OCI-LY1 (cell line): ENCODE results near the gene TRUB2.

Source experiments
- H2AFZ ChIP-seq: fragments of 200-600 bp; sonication (generic), shearing (Covaris generic); 2 replicates; pipeline ENCODE4 v1.6.0; 2014; ENCODE audit warnings: antibody characterized with exemption, mild to moderate bottlenecking, low read length
- H3F3A ChIP-seq: fragments of 200-600 bp; sonication (generic), shearing (Covaris generic); 2 replicates; pipeline ENCODE4 v1.6.0; 2014; ENCODE audit warnings: mild to moderate bottlenecking, antibody characterized with exemption, low read length, moderate library complexity; ENCODE audit not compliant: insufficient read depth
- H3K27ac ChIP-seq: fragments of 200-600 bp; sonication (generic); 2 replicates; pipeline ENCODE4 v1.5.1; 2014; ENCODE audit warnings: low read length, mixed run types, mild to moderate bottlenecking, low read depth; ENCODE audit not compliant: poor library complexity, severe bottlenecking
- H3K27me3 ChIP-seq: fragments of 200-600 bp; sonication (generic); 2 replicates; pipeline ENCODE4 v1.6.0; 2014; ENCODE audit warnings: antibody characterized with exemption, mild to moderate bottlenecking, low read length, moderate library complexity; ENCODE audit not compliant: insufficient read depth
- H3K36me3 ChIP-seq: fragments of 200-600 bp; sonication (generic); 2 replicates; pipeline ENCODE4 v1.6.1; 2014; ENCODE audit warnings: mild to moderate bottlenecking, antibody characterized with exemption, low read length, moderate library complexity, mixed read lengths; ENCODE audit not compliant: insufficient read depth
- H3K4me1 ChIP-seq: fragments of 200-600 bp; sonication (generic); 2 replicates; pipeline ENCODE4 v1.5.1; 2014; ENCODE audit warnings: mild to moderate bottlenecking, low read length, moderate library complexity; ENCODE audit not compliant: insufficient read depth, severe bottlenecking
- H3K4me2 ChIP-seq: fragments of 200-600 bp; sonication (generic), shearing (Covaris generic); 2 replicates; pipeline ENCODE4 v1.6.1; 2014; ENCODE audit warnings: low read length
- H3K4me3 ChIP-seq: fragments of 200-600 bp; sonication (generic); 2 replicates; pipeline ENCODE4 v1.5.1; 2014; ENCODE audit warnings: low read length, low read depth, mild to moderate bottlenecking, mixed read lengths; ENCODE audit not compliant: poor library complexity, severe bottlenecking
- H3K79me2 ChIP-seq: fragments of 200-600 bp; shearing (Covaris generic); 2 replicates; pipeline ENCODE4 v1.6.1; 2016; ENCODE audit warnings: mixed run types, low read length, mixed read lengths; ENCODE audit not compliant: insufficient read depth
- H3K9ac ChIP-seq: fragments of 200-600 bp; sonication (generic), shearing (Covaris generic); 2 replicates; pipeline ENCODE4 v1.6.1; 2014; ENCODE audit warnings: mild to moderate bottlenecking, low read length, mixed read lengths
- H3K9me2 ChIP-seq: fragments of 200-600 bp; sonication (generic), shearing (Covaris generic); 2 replicates; pipeline ENCODE4 v1.6.1; 2014; ENCODE audit warnings: low read depth, mild to moderate bottlenecking, low read length, mixed read lengths
- H3K9me3 ChIP-seq: fragments of 200-600 bp; shearing (Covaris generic); 2 replicates; pipeline ENCODE4 v1.6.1; 2014; ENCODE audit warnings: low read length, mixed read lengths
- H4K20me1 ChIP-seq: fragments of 200-600 bp; sonication (generic), shearing (Covaris generic); 2 replicates; pipeline ENCODE4 v1.6.0; 2016; ENCODE audit warnings: mild to moderate bottlenecking, low read length; ENCODE audit not compliant: insufficient read depth
- CTCF ChIP-seq: fragments of 200-600 bp; sonication (generic), shearing (Covaris generic); IDR thresholded peaks from 2 replicates; pipeline ENCODE4 v1.5.1; 2017; ENCODE audit warnings: mild to moderate bottlenecking, antibody characterized with exemption, low read length, moderate library complexity, mixed read lengths
- EZH2 ChIP-seq: fragments of 200-600 bp; sonication (generic), shearing (Covaris generic); IDR thresholded peaks from 2 replicates; pipeline ENCODE4 v1.8.0; 2017; ENCODE audit warnings: borderline replicate concordance, mixed run types, mild to moderate bottlenecking, antibody characterized with exemption, low read length, moderate library complexity, mixed read lengths

The TRUB2 gene

GRCh38 chr9:128322404-128323211 is at the start of gene TRUB2, which contains the start of gene COQ4:
TSS of gene TRUB2 (minus strand) at chr9:128322447. CDS start at chr9:128322408, 39 bp downstream.
TSS of gene COQ4 (plus strand) at chr9:128322839. CDS start at chr9:128322859, 20 bp downstream.
- H3K79me2 ChIP-seq, result peaks cover 8% of the 10 kb centered on the region
- no peaks in the 10 kb centered on the region for H3F3A ChIP-seq
- peak within 1 kb of the TSS; percentile 50 for H2AFZ ChIP-seq
- H3K9me2 ChIP-seq, result no peaks in the 10 kb centered on the region
- H3K4me1 ChIP-seq, result peaks cover 25% of the 10 kb centered on the region
- H3K9me3 ChIP-seq, result no peaks in the 10 kb centered on the region
- peak within 1 kb of the TSS; percentile 98 for H3K4me2 ChIP-seq
- peaks cover 33% of the 10 kb centered on the region; the same call in 1 of the 2 replicates for H3K36me3 ChIP-seq
- H3K27me3 ChIP-seq, result no peaks in the 10 kb centered on the region
- H4K20me1 ChIP-seq, result no peaks in the 10 kb centered on the region
- H3K9ac ChIP-seq, result peak within 1 kb of the TSS; percentile 88
- TF ChIP-seq EZH2 (no peak), CTCF (no peak)
- peak within 1 kb of the TSS; percentile 83 for H3K27ac ChIP-seq
- peak within 1 kb of the TSS; percentile 89 for H3K4me3 ChIP-seq

GRCh38 chr9:128371630-128372117 is 49.4 kb upstream of the TRUB2 start:
- H3K4me1 ChIP-seq, result peaks cover 21% of the 10 kb centered on the region
- H2AFZ ChIP-seq, result no peak overlapping the region
- H3K36me3 ChIP-seq, result peaks cover 15% of the 10 kb centered on the region; the same call in 1 of the 2 replicates
- no peak for TF ChIP-seq CTCF
- no peak for TF ChIP-seq EZH2
- H3K9me3 ChIP-seq, result no peaks in the 10 kb centered on the region
- H3K79me2 ChIP-seq, result peaks cover 22% of the 10 kb centered on the region
- H3F3A ChIP-seq, result no peaks in the 10 kb centered on the region
- H3K27me3 ChIP-seq, result no peaks in the 10 kb centered on the region
- peak overlapping the region; percentile 96 for H3K4me2 ChIP-seq
- H3K4me3 ChIP-seq, result peak overlapping the region; percentile 85
- no peaks in the 10 kb centered on the region for H4K20me1 ChIP-seq
- no peak overlapping the region for H3K27ac ChIP-seq
- peak overlapping the region; percentile 78 for H3K9ac ChIP-seq
- no peaks in the 10 kb centered on the region for H3K9me2 ChIP-seq

GRCh38 chr9:128370752-128371629 is 48.7 kb upstream of the TRUB2 start, which contains the start of gene URM1:
TSS of gene URM1 (plus strand) at chr9:128371374. CDS start at chr9:128371381, 7 bp downstream.
- peaks cover 21% of the 10 kb centered on the region for H3K4me1 ChIP-seq
- peak within 1 kb of the TSS; percentile 78 for H3K9ac ChIP-seq
- H3K27me3 ChIP-seq, result no peaks in the 10 kb centered on the region
- H3K36me3 ChIP-seq, result peaks cover 15% of the 10 kb centered on the region; the same call in 1 of the 2 replicates
- no peaks in the 10 kb centered on the region for H3F3A ChIP-seq
- H2AFZ ChIP-seq, result 0 out of 2 replicates have a peak within 1 kb of the TSS, but pooled peaks have one; percentile 38
- no peaks in the 10 kb centered on the region for H4K20me1 ChIP-seq
- H3K4me3 ChIP-seq, result peak within 1 kb of the TSS; percentile 85
- H3K79me2 ChIP-seq, result peaks cover 22% of the 10 kb centered on the region
- H3K4me2 ChIP-seq, result peak within 1 kb of the TSS; percentile 96
- H3K9me3 ChIP-seq, result no peaks in the 10 kb centered on the region
- peak within 1 kb of the TSS; percentile 22 for H3K27ac ChIP-seq
- TF ChIP-seq CTCF (peak; percentile 18; the same call in 1 of the 2 replicates), EZH2 (no peak)
- H3K9me2 ChIP-seq, result no peaks in the 10 kb centered on the region
